Sigmoid colon (tissue), 7 donors: Measurements from ENCODE around the gene TMEM256. TPM values are rescaled to one million over a fixed set of nuclear protein-coding genes. Genes with fewer than 3 reads are reported as not detected.

Experiments used
- DNase-seq: peaks from one replicate; pipeline ENCODE4 v3.0.0-alpha.2; 2019
- H3K27ac ChIP-seq, 4 donors: fragments of 200-600 bp; sonication (generic); one replicate each; pipeline ENCODE4 v1.5.1; 2016 to 2019; ENCODE audit warnings: mild to moderate bottlenecking in 1 of 4
- H3K27me3 ChIP-seq, 3 donors: fragments of 200-600 bp; sonication (generic); one replicate each; pipeline ENCODE4 v1.5.1; 2019; ENCODE audit warnings: mild to moderate bottlenecking in 1 of 3
- H3K36me3 ChIP-seq, 4 donors: fragments of 200-600 bp; sonication (generic); one replicate each; pipeline ENCODE4 v1.5.1; 2016 to 2019
- H3K4me1 ChIP-seq, 4 donors: fragments of 200-600 bp; sonication (generic); one replicate each; pipeline ENCODE4 v1.5.1; 2017 to 2019
- H3K4me3 ChIP-seq, 4 donors: fragments of 200-600 bp; sonication (generic); one replicate each; pipeline ENCODE4 v1.5.1; 2017 to 2019; ENCODE audit warnings: mild to moderate bottlenecking in 2 of 4, moderate library complexity in 1 of 4
- H3K9me3 ChIP-seq, 4 donors: fragments of 200-600 bp in 3 of 4; sonication (generic) in 3 of 4; one replicate each; pipeline versions ENCODE4 v1.5.1 to v1.6.1; 2013 to 2019
- CTCF ChIP-seq, 4 experiments: fragments of 450-650 bp in 3 of 4; fragments of 200-600 bp in 1 of 4; IDR thresholded peaks; one replicate each; pipeline ENCODE4 v1.5.1; 2016 to 2019; ENCODE audit warnings: antibody characterized with exemption in 4 of 4, mild to moderate bottlenecking in 3 of 4, moderate library complexity in 2 of 4
- EP300 ChIP-seq, 4 donors: sonication (generic); formaldehyde crosslinking; IDR thresholded peaks; one replicate each; pipeline ENCODE4 v1.6.1; 2017; ENCODE audit warnings: antibody characterized with exemption in 4 of 4
- POLR2A ChIP-seq, 2 donors: fragments of 450-650 bp; IDR thresholded peaks; one replicate each; pipeline ENCODE4 v1.6.1; 2016; ENCODE audit warnings: antibody characterized with exemption in 2 of 2, mild to moderate bottlenecking in 2 of 2, moderate library complexity in 2 of 2
- POLR2AphosphoS5 ChIP-seq, 4 donors: sonication (generic); formaldehyde crosslinking; IDR thresholded peaks; one replicate each; pipeline ENCODE4 v1.6.1; 2017; ENCODE audit warnings: antibody characterized with exemption in 4 of 4
- WGBS, 2 donors: extraction: QIAGEN DNeasy Blood & Tissue Kit; methylation state at CpG; one replicate each; pipeline ENCODE4 v1.1.7; 2013; 5-methylcytosine and 5-hydroxymethylcytosine counted together
- intact Hi-C: fragments of 100-400 bp; cut with DNase I; formaldehyde crosslinking; loops from one replicate; pipeline ENCODE4 v1.15.1; 2023
- polyA plus RNA-seq, 3 donors: library from polyadenylated mRNA; stranded (reverse); fragments of 200-250 nt; gene quantifications; one replicate each; pipeline ENCODE4 v1.2.3, GENCODE V29; 2013
- total RNA-seq, 4 donors: library from RNA; depleted of rRNA; stranded (reverse); fragments of >200 nt; gene quantifications; one replicate each; pipeline ENCODE4 v1.1.0, GENCODE V29; 2016
- donor health status: healthy with polysubstance abuse.
- donor health status: Bipolar disorder and iron deficiency.
- donor health status: healthy.

The TMEM256 gene
- total and polyA plus RNA-seq, 7 donors = 19.0 to 357 (median 150) TPM

GRCh38 chr17:7426203-7426863, 22.4 kb upstream of the TMEM256 start:
- intact Hi-C loops = no loop called here
- DNase-seq = no peak

GRCh38 chr17:7425756-7426155, 21.9 kb upstream of the TMEM256 start:
- no peak for DNase-seq
- Histone ChIP-seq H3K27ac (no peak overlapping the region), H3K36me3 (no peaks in the 10 kb centered on the region), H3K27me3 (no peaks in the 10 kb centered on the region), H3K4me3 (no peak overlapping the region), H3K9me3 (no peaks in the 10 kb centered on the region), H3K4me1 (no peaks in the 10 kb centered on the region)
- TF ChIP-seq CTCF (IDR thresholded peaks at IDR 0.05) = no peak
- no peak for TF ChIP-seq EP300 (IDR thresholded peaks at IDR 0.05)
- no peak for TF ChIP-seq POLR2AphosphoS5 (IDR thresholded peaks at IDR 0.05)
- no peak for TF ChIP-seq POLR2A (IDR thresholded peaks at IDR 0.05)
- intact Hi-C loops = no loop called here
- WGBS, 2 donors = 77 to 82% methylated on average over 8 of the region's 8 CpGs

More at GRCh38 chr17:7426203-7426863, 22.4 kb upstream of the TMEM256 start:
- H3K4me3 ChIP-seq = no peak overlapping the region
- TF ChIP-seq POLR2AphosphoS5 (IDR thresholded peaks at IDR 0.05) (no peak), POLR2A (IDR thresholded peaks at IDR 0.05) (no peak)
- WGBS, 2 donors = 95 to 96% methylated on average over 33 of the region's 33 CpGs
- H3K9me3 ChIP-seq = no peaks in the 10 kb centered on the region
- H3K27ac ChIP-seq = no peak overlapping the region
- no peaks in the 10 kb centered on the region for H3K27me3 ChIP-seq
- H3K4me1 ChIP-seq = no peaks in the 10 kb centered on the region
- H3K36me3 ChIP-seq = no peaks in the 10 kb centered on the region

- WGBS, 2 donors = 82 to 84% methylated on average over 7 of the region's 7 CpGs
These were observed 21.4 kb upstream of the TMEM256 start, which contains the start of gene SPEM2 for GRCh38 chr17:7425316-7425715. Gene SPEM2 (plus strand): TSS chr17:7425616. CDS start chr17:7425689, 73 bp downstream.

GRCh38 chr17:7423679-7424078, 19.8 kb upstream of the TMEM256 start:
- no peak overlapping the region for H3K4me3 ChIP-seq
- no peak for DNase-seq
- H3K27ac ChIP-seq = no peak overlapping the region
- H3K27me3 ChIP-seq = no peaks in the 10 kb centered on the region
- intact Hi-C loops = no loop called here
- no peaks in the 10 kb centered on the region for H3K36me3 ChIP-seq
- no peaks in the 10 kb centered on the region for H3K9me3 ChIP-seq
- WGBS, 2 donors = 69 to 76% methylated on average over 4 of the region's 4 CpGs
- H3K4me1 ChIP-seq = no peaks in the 10 kb centered on the region
- TF ChIP-seq POLR2A (IDR thresholded peaks at IDR 0.05) = no peak
- TF ChIP-seq EP300 (IDR thresholded peaks at IDR 0.05) = no peak
- TF ChIP-seq CTCF (IDR thresholded peaks at IDR 0.05) = no peak
- TF ChIP-seq POLR2AphosphoS5 (IDR thresholded peaks at IDR 0.05) = no peak

More at GRCh38 chr17:7425316-7425715, 21.4 kb upstream of the TMEM256 start, which contains the start of gene SPEM2:
- intact Hi-C loops = no loop called here
- no peak within 1 kb of the TSS for H3K27ac ChIP-seq
- no peaks in the 10 kb centered on the region for H3K36me3 ChIP-seq
- DNase-seq = no peak
- H3K4me3 ChIP-seq = no peak within 1 kb of the TSS
- no peaks in the 10 kb centered on the region for H3K27me3 ChIP-seq
- no peaks in the 10 kb centered on the region for H3K9me3 ChIP-seq
- no peaks in the 10 kb centered on the region for H3K4me1 ChIP-seq
- TF ChIP-seq POLR2A (IDR thresholded peaks at IDR 0.05) (no peak), POLR2AphosphoS5 (IDR thresholded peaks at IDR 0.05) (no peak), CTCF (IDR thresholded peaks at IDR 0.05) (no peak), EP300 (IDR thresholded peaks at IDR 0.05) (no peak)

GRCh38 chr17:7421186-7421585, 17.3 kb upstream of the TMEM256 start:
- Histone ChIP-seq H3K27ac (no peak overlapping the region), H3K4me1 (no peaks in the 10 kb centered on the region), H3K9me3 (no peaks in the 10 kb centered on the region), H3K27me3 (no peaks in the 10 kb centered on the region), H3K36me3 (peaks cover 0 to 20% (median 3%) of the 10 kb centered on the region in 4 donors), H3K4me3 (no peak overlapping the region)
- DNase-seq = no peak
- WGBS, 2 donors = 94 to 95% methylated on average over 16 of the region's 16 CpGs
- TF ChIP-seq CTCF (IDR thresholded peaks at IDR 0.05) (no peak), POLR2A (IDR thresholded peaks at IDR 0.05) (no peak), EP300 (IDR thresholded peaks at IDR 0.05) (no peak), POLR2AphosphoS5 (IDR thresholded peaks at IDR 0.05) (no peak)
- intact Hi-C loops = no loop called here
